Prostate gland (tissue), 2 donors: ENCODE data around the gene LAS1L. TPM values are rescaled to one million over a fixed set of nuclear protein-coding genes. Genes with fewer than 3 reads are reported as not detected.

Source experiments
- DNase-seq: peaks from one replicate; pipeline ENCODE4 v3.0.0-alpha.2; 2019; ENCODE audit warnings: low spot score
- H3K27ac ChIP-seq, 2 donors: fragments of 200-600 bp; sonication (generic); 2 replicates each; pipeline ENCODE4 v1.5.1; 2017 to 2019
- H3K27me3 ChIP-seq: fragments of 200-600 bp; sonication (generic); replicated peaks from 2 replicates; pipeline ENCODE4 v1.5.1; 2019; ENCODE audit not compliant: insufficient read depth
- H3K36me3 ChIP-seq, 2 donors: fragments of 200-600 bp; sonication (generic); 1 replicate in 1 of 2; 2 replicates in 1 of 2; pipeline versions ENCODE4 v1.5.1 to v1.8.1; 2017 to 2019
- H3K4me1 ChIP-seq: fragments of 200-600 bp; sonication (generic); replicated peaks from 2 replicates; pipeline ENCODE4 v1.5.1; 2019
- H3K4me3 ChIP-seq, 2 donors: fragments of 200-600 bp; sonication (generic); 2 replicates each; pipeline ENCODE4 v1.5.1; 2017 to 2019
- H3K9me3 ChIP-seq: fragments of 200-600 bp; sonication (generic); 2 replicates; pipeline ENCODE4 v1.5.1; 2017
- CTCF ChIP-seq, 4 experiments: fragments of 200-600 bp in 2 of 4; fragments of 450-650 bp in 2 of 4; sonication (generic) in 2 of 4; IDR thresholded peaks; 1 replicate in 3 of 4; 2 replicates in 1 of 4; pipeline ENCODE4 v1.5.1; 2016 to 2019; ENCODE audit warnings: antibody characterized with exemption in 4 of 4, mild to moderate bottlenecking in 2 of 4, moderate library complexity in 2 of 4
- POLR2A ChIP-seq: fragments of 450-650 bp; IDR thresholded peaks from one replicate; pipeline ENCODE4 v1.6.1; 2016; ENCODE audit warnings: antibody characterized with exemption, mild to moderate bottlenecking
- POLR2AphosphoS5 ChIP-seq: sonication (generic); formaldehyde crosslinking; IDR thresholded peaks from one replicate; pipeline ENCODE4 v1.6.1; 2017; ENCODE audit warnings: antibody characterized with exemption
- WGBS: methylation state at CpG from one replicate; pipeline ENCODE4 v1.1.5; 2018; 5-methylcytosine and 5-hydroxymethylcytosine counted together
- intact Hi-C: fragments of 100-400 bp; cut with DNase I; formaldehyde crosslinking; loops from one replicate; pipeline ENCODE4 v1.14.2; 2022
- total RNA-seq, 2 donors: library from RNA; depleted of rRNA; stranded (reverse); fragments of >200 nt; gene quantifications; one replicate each; pipeline ENCODE4 v1.1.0, GENCODE V29; 2016

Gene LAS1L
- total RNA-seq, 2 donors from 2014 or later = 23.5 to 57.3 TPM

GRCh38 chrX:65551086-65551485, 16.5 kb upstream of the LAS1L start:
- intact Hi-C loops = no loop called here
- no peak for DNase-seq
- H3K36me3 ChIP-seq = no peaks in the 10 kb centered on the region

GRCh38 chrX:65545456-65545855, 10.9 kb upstream of the LAS1L start:
- no peak for DNase-seq
- intact Hi-C loops = no loop called here
- Histone ChIP-seq H3K4me1 (no peaks in the 10 kb centered on the region), H3K27me3 (no peaks in the 10 kb centered on the region), H3K4me3 (no peak overlapping the region), H3K9me3 (no peaks in the 10 kb centered on the region), H3K27ac (no peak overlapping the region), H3K36me3 (no peaks in the 10 kb centered on the region)
- 69% methylated on average over 1 of the region's 1 CpG for WGBS
- TF ChIP-seq POLR2AphosphoS5 (no peak), CTCF (IDR thresholded peaks at IDR 0.05) (no peak), POLR2A (no peak)

More at GRCh38 chrX:65551086-65551485, 16.5 kb upstream of the LAS1L start:
- H3K9me3 ChIP-seq = no peaks in the 10 kb centered on the region
- TF ChIP-seq POLR2A (no peak), POLR2AphosphoS5 (no peak), CTCF (IDR thresholded peaks at IDR 0.05) (no peak)
- no peaks in the 10 kb centered on the region for H3K27me3 ChIP-seq
- H3K4me3 ChIP-seq = no peak overlapping the region
- no peaks in the 10 kb centered on the region for H3K4me1 ChIP-seq
- WGBS = 70% methylated on average over 2 of the region's 16 CpGs
- H3K27ac ChIP-seq = no peak overlapping the region

- Histone ChIP-seq H3K27me3 (no peaks in the 10 kb centered on the region), H3K36me3 (no peaks in the 10 kb centered on the region), H3K4me3 (no peak overlapping the region), H3K27ac (no peak overlapping the region), H3K4me1 (no peaks in the 10 kb centered on the region), H3K9me3 (no peaks in the 10 kb centered on the region)
- whole genome bisulfite sequencing = 36% methylated on average over 3 of the region's 3 CpGs
- TF ChIP-seq CTCF (IDR thresholded peaks at IDR 0.05) = no peak
- TF ChIP-seq POLR2AphosphoS5 = no peak
- no peak for TF ChIP-seq POLR2A
- intact Hi-C loops = no loop called here
- DNase-seq = no peak
Observed at GRCh38 chrX:65537229-65537628, 2.6 kb upstream of the LAS1L start.

- H3K27me3 ChIP-seq = no peaks in the 10 kb centered on the region
- H3K4me3 ChIP-seq = no peak overlapping the region
- intact Hi-C loops = no loop called here
- H3K9me3 ChIP-seq = no peaks in the 10 kb centered on the region
- DNase-seq = no peak
- WGBS = 60% methylated on average over 3 of the region's 3 CpGs
- H3K36me3 ChIP-seq = no peaks in the 10 kb centered on the region
- no peaks in the 10 kb centered on the region for H3K4me1 ChIP-seq
- TF ChIP-seq CTCF (IDR thresholded peaks at IDR 0.05) (no peak), POLR2AphosphoS5 (no peak), POLR2A (no peak)
- H3K27ac ChIP-seq = no peak overlapping the region
Observed at GRCh38 chrX:65536291-65536690, 1.7 kb upstream of the LAS1L start.

- WGBS = 79% methylated on average over 3 of the region's 3 CpGs
- DNase-seq = no peak
- Histone ChIP-seq H3K4me3 (no peak overlapping the region), H3K4me1 (no peaks in the 10 kb centered on the region), H3K9me3 (no peaks in the 10 kb centered on the region), H3K27me3 (no peaks in the 10 kb centered on the region), H3K36me3 (no peaks in the 10 kb centered on the region), H3K27ac (no peak overlapping the region)
- TF ChIP-seq POLR2AphosphoS5 (no peak), CTCF (IDR thresholded peaks at IDR 0.05) (no peak), POLR2A (no peak)
- intact Hi-C loops = no loop called here
Observed at GRCh38 chrX:65532016-65532415, 2.6 kb downstream of the LAS1L start.
